HL-60 (cell line): ENCODE data around the gene TBCD.

Experiments
- DNase-seq, 2 experiments: peaks; one replicate each; pipeline ENCODE4 v3.0.0-alpha.2; 2010 to 2020; ENCODE audit warnings: low read depth in 1 of 2, low spot score in 1 of 2
- H3K27ac ChIP-seq: fragments of 250-450 bp; sonication (Bioruptor Pico); replicated peaks from 2 replicates; pipeline ENCODE4 v1.5.1; 2020; ENCODE audit warnings: mild to moderate bottlenecking, moderate library complexity
- H3K27me3 ChIP-seq: fragments of 250-450 bp; sonication (Bioruptor Pico); 2 replicates; pipeline ENCODE4 v1.5.1; 2021; ENCODE audit warnings: mild to moderate bottlenecking, moderate library complexity; ENCODE audit not compliant: insufficient read depth, poor library complexity, severe bottlenecking
- H3K4me3 ChIP-seq: replicated peaks from 2 replicates; pipeline ENCODE4 v1.5.1; 2011; ENCODE audit warnings: mild to moderate bottlenecking, control low read depth, low read length; ENCODE audit not compliant: insufficient read depth
- GABPA ChIP-seq: IDR thresholded peaks from 2 replicates; pipeline ENCODE4 v1.6.1; 2012; ENCODE audit warnings: low read depth
- POLR2AphosphoS5 ChIP-seq: IDR thresholded peaks from 2 replicates; pipeline ENCODE4 v1.6.1; 2012; ENCODE audit warnings: low read depth
- SPI1 ChIP-seq: IDR thresholded peaks from 2 replicates; pipeline ENCODE4 v1.6.1; 2012; ENCODE audit warnings: low read depth, mild to moderate bottlenecking, borderline replicate concordance
- TF ChIP-seq, protein P1 (sequence below): IDR thresholded peaks from one replicate; pipeline ENCODE4 v1.5.1; 2011; ENCODE audit warnings: low read length, control low read depth, inconsistent platforms; ENCODE audit not compliant: insufficient read depth
- TF ChIP-seq, protein P2 (sequence below): IDR thresholded peaks from 2 replicates; pipeline ENCODE4 v1.6.1; 2012; ENCODE audit warnings: low read depth; ENCODE audit not compliant: insufficient replicate concordance

TBCD gene

DNA sequence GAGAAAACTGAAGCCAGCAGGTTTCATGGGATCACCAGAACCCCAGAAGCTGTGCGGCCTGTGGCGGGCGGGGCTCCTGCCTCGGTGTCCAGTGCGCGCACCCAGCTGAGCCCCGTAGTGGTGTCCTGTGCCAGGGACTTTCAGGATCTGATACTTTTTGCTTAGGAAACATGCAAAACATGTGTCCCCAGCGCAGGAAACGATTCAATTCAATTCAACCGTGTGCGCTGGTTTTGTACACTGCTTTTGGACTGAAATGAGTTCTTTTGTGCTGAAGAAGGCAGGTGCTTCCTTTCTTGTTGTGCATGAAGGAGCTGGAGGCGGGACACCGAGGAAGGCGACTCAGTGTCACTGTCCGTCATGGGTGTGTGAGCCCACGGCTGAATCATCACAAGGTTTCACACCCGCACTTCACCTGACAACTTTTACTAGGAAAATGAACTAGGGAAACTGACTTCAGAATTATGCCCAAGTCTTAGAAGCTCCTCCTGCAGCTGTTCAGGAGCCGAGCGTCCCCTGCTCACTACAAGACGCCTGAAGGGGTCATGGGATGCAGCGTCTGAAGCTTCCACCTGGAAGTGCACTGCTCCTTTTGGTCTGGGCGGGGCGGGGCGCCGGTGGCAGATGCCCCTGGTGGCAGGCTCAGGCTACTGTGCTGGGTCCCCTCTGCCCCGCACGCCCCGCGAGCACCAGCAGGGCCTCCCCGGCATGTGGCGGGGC lies 119.4 kb downstream of the TBCD start:
- DNase-seq, result no peak
- Histone ChIP-seq H3K4me3 (no peak overlapping the region), H3K27ac (no peak overlapping the region)

DNA sequence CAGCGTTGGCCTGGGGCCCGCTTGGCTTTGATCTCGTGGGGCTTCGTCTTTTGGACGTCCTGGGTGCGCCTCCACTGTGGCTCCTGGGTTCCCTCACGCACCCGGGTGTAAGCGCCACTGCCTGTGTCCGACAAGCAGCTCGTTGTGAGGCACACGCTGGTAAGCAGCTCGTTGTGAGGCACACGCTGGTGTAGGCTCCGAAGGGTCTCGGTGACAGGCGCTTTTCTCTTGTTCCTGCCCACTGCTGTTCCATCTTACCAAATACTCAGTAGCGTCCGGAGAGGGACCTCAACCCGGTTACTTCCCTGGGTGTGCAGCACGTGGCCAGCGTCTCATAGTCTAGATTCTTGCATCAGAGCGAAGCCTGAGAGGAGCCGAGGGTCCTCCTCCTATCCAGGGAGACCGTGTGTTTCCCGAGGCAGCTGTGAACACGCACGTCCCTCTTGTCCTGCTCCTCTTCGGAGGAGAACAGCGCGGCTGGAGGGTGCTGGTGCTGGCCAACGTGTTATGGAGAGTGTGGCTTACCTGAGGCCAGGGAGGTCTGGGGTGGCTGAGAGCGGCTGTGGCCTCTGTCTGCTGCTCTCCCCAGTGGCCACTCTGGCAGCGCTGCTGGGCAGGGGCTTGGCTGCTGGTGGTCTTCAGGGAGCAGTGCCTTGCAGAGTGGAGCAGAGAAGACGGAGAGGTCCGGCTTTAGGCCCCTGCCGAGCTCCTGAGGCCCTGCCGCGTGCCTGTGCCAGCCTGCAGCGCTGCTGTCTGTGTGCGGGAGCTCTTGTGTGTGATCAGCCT lies 120.1 kb downstream of the TBCD start:
- Histone ChIP-seq H3K27me3 (no peaks in the 10 kb centered on the region), H3K27ac (no peak overlapping the region), H3K4me3 (no peak overlapping the region)
- TF ChIP-seq GABPA (no peak), POLR2AphosphoS5 (no peak), SPI1 (no peak)
- TF ChIP-seq, protein P1, sequence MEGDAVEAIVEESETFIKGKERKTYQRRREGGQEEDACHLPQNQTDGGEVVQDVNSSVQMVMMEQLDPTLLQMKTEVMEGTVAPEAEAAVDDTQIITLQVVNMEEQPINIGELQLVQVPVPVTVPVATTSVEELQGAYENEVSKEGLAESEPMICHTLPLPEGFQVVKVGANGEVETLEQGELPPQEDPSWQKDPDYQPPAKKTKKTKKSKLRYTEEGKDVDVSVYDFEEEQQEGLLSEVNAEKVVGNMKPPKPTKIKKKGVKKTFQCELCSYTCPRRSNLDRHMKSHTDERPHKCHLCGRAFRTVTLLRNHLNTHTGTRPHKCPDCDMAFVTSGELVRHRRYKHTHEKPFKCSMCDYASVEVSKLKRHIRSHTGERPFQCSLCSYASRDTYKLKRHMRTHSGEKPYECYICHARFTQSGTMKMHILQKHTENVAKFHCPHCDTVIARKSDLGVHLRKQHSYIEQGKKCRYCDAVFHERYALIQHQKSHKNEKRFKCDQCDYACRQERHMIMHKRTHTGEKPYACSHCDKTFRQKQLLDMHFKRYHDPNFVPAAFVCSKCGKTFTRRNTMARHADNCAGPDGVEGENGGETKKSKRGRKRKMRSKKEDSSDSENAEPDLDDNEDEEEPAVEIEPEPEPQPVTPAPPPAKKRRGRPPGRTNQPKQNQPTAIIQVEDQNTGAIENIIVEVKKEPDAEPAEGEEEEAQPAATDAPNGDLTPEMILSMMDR, result no peak
- TF ChIP-seq, protein P2, sequence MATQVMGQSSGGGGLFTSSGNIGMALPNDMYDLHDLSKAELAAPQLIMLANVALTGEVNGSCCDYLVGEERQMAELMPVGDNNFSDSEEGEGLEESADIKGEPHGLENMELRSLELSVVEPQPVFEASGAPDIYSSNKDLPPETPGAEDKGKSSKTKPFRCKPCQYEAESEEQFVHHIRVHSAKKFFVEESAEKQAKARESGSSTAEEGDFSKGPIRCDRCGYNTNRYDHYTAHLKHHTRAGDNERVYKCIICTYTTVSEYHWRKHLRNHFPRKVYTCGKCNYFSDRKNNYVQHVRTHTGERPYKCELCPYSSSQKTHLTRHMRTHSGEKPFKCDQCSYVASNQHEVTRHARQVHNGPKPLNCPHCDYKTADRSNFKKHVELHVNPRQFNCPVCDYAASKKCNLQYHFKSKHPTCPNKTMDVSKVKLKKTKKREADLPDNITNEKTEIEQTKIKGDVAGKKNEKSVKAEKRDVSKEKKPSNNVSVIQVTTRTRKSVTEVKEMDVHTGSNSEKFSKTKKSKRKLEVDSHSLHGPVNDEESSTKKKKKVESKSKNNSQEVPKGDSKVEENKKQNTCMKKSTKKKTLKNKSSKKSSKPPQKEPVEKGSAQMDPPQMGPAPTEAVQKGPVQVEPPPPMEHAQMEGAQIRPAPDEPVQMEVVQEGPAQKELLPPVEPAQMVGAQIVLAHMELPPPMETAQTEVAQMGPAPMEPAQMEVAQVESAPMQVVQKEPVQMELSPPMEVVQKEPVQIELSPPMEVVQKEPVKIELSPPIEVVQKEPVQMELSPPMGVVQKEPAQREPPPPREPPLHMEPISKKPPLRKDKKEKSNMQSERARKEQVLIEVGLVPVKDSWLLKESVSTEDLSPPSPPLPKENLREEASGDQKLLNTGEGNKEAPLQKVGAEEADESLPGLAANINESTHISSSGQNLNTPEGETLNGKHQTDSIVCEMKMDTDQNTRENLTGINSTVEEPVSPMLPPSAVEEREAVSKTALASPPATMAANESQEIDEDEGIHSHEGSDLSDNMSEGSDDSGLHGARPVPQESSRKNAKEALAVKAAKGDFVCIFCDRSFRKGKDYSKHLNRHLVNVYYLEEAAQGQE, result no peak
- no peak for DNase-seq

More for the DNA sequence above, 119.4 kb downstream of the TBCD start:
- no peaks in the 10 kb centered on the region for H3K27me3 ChIP-seq
- TF ChIP-seq, protein P1, result no peak
- TF ChIP-seq POLR2AphosphoS5 (no peak), GABPA (no peak), SPI1 (no peak)
- TF ChIP-seq, protein P2, result no peak

DNA sequence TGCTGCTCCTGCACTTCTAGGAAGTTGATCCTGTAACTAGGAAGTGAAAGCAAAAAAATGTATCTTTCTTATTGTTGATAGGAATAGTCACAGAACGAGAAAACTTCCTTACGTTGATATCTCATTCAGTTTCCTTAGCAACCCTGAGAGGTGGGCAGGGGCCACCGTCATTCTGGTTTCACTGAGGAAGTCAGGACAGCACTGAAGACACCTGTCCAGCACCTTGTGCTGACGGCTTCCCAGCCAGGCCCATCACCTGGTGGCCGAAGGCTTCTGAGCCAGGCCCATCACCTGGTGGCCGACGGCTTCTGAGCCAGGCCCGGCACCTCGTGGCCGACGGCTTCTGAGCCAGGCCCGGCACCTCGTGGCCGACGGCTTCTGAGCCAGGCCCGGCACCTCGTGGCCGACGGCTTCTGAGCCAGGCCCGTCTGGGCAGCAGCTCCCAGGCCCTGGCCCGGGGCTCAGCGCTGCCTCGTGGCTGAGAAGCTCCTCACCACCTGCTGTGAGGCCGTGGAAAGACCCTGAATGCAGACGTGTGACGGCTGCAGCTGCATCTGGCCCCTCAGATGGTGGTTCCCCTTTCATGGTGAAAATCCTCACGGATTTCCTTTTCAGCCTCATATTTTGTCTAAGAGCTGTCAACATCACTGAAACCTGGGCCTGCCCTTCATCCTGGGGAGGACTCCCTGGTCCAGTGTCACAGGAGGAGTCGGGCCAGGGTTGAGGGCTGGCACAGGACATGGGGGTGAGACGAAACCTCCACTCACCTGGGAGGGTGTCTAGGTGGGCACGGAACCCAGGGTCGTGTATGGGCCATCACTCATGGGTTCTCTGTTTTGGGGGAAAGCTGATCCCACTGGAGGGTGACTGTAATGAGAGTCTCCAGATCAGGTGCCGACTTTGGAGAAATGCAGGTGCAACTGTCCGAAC lies 121.0 kb downstream of the TBCD start:
- Histone ChIP-seq H3K27me3 (no peaks in the 10 kb centered on the region), H3K27ac (no peak overlapping the region), H3K4me3 (no peak overlapping the region)
- no peak for DNase-seq
- TF ChIP-seq, protein P2, result no peak
- TF ChIP-seq, protein P1, result no peak
- no peak for TF ChIP-seq GABPA
- TF ChIP-seq SPI1, result no peak
- no peak for TF ChIP-seq POLR2AphosphoS5
